ENCODE measurements around the gene IL6R. TPM values are rescaled to one million over a fixed set of nuclear protein-coding genes. Genes with fewer than 3 reads are reported as not detected.

The IL6R gene
- total RNA-seq, 2 experiments from 2014 or later = 0.16 to 0.53 TPM

DNA sequence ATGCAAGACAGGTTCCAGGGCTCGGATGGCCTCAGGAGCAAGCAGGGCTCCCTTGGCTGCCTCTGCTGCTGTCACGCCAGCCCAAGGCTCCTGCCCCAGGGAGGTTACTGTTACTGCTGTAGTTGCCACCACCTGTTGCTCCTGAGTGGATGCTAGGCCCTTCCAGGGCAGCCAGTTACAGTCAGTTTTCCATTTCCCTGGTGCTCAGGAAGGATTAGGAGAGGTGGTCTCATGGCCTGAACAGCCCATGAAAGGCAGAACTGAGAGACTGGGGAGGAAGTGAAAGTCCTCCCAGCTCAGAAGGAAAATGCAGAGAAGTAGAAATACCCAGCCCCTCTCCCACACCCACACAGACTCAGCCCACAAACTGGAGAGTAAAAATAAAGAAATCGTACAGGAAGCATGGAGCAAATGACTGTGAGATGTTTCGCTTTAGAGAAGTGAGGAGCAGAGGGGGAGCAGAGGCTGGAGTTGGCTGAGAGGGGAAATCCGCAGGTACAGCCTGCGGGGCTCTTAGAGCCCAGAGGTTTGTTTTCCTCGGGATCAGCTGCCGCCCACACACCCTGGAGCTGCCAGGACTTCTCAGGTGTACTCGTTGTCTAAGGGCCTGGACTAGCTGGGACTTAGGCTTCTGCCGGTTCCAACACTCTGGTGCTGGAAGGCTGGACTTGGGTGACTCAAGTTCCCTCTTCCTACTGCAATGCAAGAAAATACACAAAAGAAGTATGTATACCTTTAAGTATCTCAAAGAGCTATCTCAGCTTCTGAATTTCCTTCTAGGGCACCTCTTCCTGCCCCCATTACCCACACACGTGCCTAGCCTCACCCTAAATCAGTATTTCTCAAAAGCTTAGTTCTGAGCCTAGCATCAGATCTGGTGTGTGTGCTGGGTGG lies 2.3 kb downstream of the IL6R start:
- no peak overlapping the region for H3K4me3 Mint-ChIP-seq
- no peaks in the 10 kb centered on the region for H3K36me3 Mint-ChIP-seq (ENCODE audit: low read depth)
- peaks cover 69% of the 10 kb centered on the region for H3K4me1 Mint-ChIP-seq (ENCODE audit: low read depth)
- H3K27me3 Mint-ChIP-seq (ENCODE audit: low read depth) = peaks cover 30% of the 10 kb centered on the region
- ATAC-seq (no peak), DNase-seq (no peak)
- H3K27ac Mint-ChIP-seq = peak overlapping the region; percentile 13
- no peaks in the 10 kb centered on the region for H3K9me3 Mint-ChIP-seq (ENCODE audit: insufficient read depth)
- CTCF ChIA-PET = interaction anchor here (0.8 to 3.8 kb wide), 11 partner anchors 8 to 89 kb away, joined by 3 to 21 read pairs (median 3); no protein-coding TSS in a partner anchor
- POLR2A ChIA-PET = interaction anchor here (0.9 kb wide), 1 partner anchor 21 kb away, joined by 3 read pairs; no protein-coding TSS in a partner anchor

DNA sequence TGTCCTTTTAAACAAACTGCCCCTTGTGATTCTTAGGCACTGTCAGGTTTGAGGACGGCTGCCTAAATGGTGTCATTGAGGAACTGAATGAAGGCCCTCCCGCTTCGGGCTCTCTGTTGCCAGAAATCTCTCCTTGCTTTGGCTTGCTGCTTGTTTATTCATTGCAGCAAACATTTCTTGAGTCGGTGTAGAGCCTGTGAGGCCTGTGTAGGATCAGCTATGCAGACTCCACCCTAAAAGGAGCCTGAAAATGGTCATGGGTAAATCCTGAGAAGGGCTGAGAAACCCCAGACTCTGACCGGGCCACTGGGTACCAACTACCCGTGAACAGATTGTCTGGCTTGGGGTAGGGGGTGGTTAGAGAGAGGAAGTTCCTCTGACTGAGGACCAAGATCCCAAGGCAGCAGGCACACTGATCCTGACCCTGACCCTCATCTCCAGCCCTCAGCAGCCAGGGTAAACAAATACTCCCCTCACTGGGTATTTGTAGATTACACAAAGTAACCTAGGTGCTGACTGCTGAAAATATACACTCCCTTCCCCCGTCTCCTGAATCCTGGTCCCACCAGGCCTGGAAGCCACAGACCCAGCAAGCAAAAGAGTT lies 3.1 kb downstream of the IL6R start:
- ChIA-PET CTCF (interaction anchor here (0.6 to 3.8 kb wide), 8 partner anchors 12 to 71 kb away, joined by 3 to 21 read pairs (median 4); no protein-coding TSS in a partner anchor), POLR2A (interaction anchor here (0.9 kb wide), 1 partner anchor 22 kb away, joined by 3 read pairs; no protein-coding TSS in a partner anchor)
- no peak for ATAC-seq
- Mint-ChIP-seq H3K9me3 (ENCODE audit: insufficient read depth) (no peaks in the 10 kb centered on the region), H3K4me1 (ENCODE audit: low read depth) (peaks cover 61% of the 10 kb centered on the region), H3K4me3 (no peak overlapping the region), H3K27me3 (ENCODE audit: low read depth) (peaks cover 30% of the 10 kb centered on the region), H3K27ac (no peak overlapping the region), H3K36me3 (ENCODE audit: low read depth) (no peaks in the 10 kb centered on the region)
- DNase-seq = no peak

DNA sequence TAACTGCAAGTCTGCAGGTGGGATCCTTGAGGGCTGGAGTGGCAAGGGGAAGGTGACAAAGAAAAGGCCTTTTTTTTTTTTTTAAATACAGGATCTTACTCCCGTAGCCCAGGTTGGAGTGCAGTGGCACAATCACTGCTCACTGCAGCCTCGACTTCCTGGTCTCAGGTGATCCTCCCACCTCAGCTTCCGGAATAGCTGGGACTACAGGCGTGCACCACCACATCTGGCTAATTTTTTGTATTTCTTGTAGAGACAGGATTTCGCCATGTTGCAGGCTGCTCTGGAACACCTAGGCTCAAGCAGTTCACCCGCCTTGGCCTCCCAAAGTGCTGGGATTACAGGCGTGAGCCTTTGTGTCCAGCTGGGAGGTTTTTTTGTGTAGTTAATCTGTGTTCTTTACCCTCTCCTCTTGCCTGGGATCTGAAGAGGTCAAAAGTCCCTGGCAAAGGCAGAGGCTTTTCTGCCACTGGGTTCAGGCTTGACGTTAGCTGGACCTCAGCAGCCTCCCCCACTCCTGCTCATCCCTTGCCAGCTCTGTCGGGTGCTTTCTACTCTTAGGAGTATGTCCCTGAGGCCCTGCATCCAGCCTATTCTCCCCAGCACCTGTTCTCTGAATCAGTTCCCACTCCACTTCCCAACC lies 5.2 kb downstream of the IL6R start:
- Mint-ChIP-seq H3K4me3 (no peak overlapping the region), H3K9me3 (ENCODE audit: insufficient read depth) (no peaks in the 10 kb centered on the region), H3K27me3 (ENCODE audit: low read depth) (peaks cover 21% of the 10 kb centered on the region), H3K36me3 (ENCODE audit: low read depth) (no peaks in the 10 kb centered on the region), H3K27ac (no peak overlapping the region), H3K4me1 (ENCODE audit: low read depth) (peaks cover 41% of the 10 kb centered on the region)
- ChIA-PET CTCF (interaction anchor here (0.7 to 1.0 kb wide), 2 partner anchors 10 to 137 kb away, joined by 3 read pairs; no protein-coding TSS in a partner anchor), POLR2A (interaction anchor here (0.6 to 1.6 kb wide), 5 partner anchors 10 to 92 kb away, joined by 3 to 4 read pairs (median 3); no protein-coding TSS in a partner anchor)
- DNase-seq = no peak
- ATAC-seq = no peak

DNA sequence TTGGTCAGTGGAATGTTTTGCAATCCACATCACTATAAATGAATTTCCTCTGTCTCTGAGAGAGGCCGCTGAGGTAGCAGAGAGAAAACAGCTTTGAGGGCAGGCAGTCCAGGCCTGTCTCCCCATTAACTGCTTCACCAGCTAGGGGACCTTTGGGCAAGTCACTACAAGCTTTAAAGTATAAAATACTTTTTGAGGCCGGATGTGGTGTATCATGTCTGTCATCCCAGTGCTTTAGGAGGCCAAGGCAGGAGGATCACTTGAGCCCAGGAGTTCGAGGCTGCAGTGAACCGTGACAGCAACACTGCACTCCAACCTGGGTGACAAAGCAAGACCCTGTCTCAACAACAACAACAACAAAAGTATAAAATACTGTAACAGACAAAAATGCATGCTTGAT lies 6.4 kb downstream of the IL6R start:
- H3K27ac Mint-ChIP-seq = no peak overlapping the region
- DNase-seq (no peak), ATAC-seq (no peak)
- H3K9me3 Mint-ChIP-seq (ENCODE audit: insufficient read depth) = no peaks in the 10 kb centered on the region
- POLR2A ChIA-PET = no interaction called here
- no peak overlapping the region for H3K4me3 Mint-ChIP-seq
- H3K36me3 Mint-ChIP-seq (ENCODE audit: low read depth) = no peaks in the 10 kb centered on the region
- peaks cover 14% of the 10 kb centered on the region for H3K27me3 Mint-ChIP-seq (ENCODE audit: low read depth)
- CTCF ChIA-PET = interaction anchor here (1.0 kb wide), 1 partner anchor 135 kb away, joined by 3 read pairs; no protein-coding TSS in a partner anchor
- H3K4me1 Mint-ChIP-seq (ENCODE audit: low read depth) = peaks cover 32% of the 10 kb centered on the region

DNA sequence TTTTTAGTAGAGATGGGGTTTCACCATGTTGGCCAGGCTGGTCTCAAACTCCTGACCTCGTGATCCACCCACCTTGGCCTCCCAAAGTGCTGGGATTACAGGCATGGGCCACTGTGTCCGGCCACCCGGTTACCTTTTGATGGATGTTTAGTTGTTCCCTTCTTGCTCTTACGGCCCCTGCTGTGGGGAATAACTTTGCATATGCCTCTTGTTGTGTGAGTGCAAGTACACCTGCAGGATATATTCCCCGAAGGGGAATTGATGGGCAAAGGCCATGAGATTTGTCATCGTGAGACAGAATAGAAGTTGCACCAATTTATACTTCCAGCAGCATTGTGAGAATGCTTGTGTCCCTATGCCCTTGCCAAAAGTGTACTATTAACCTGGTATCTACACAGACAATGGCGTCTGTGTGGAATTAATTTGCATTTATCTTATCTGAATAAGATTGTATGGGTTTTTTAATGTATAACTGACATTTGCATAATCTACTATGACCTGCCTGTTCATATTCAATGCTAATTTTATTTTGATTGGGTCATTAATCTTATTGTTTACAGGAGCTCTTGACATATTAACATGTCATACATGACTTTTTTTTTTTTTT lies 8.1 kb downstream of the IL6R start:
- Mint-ChIP-seq H3K27ac (no peak overlapping the region), H3K36me3 (ENCODE audit: low read depth) (no peaks in the 10 kb centered on the region), H3K4me1 (ENCODE audit: low read depth) (peaks cover 14% of the 10 kb centered on the region), H3K9me3 (ENCODE audit: insufficient read depth) (no peaks in the 10 kb centered on the region), H3K4me3 (no peak overlapping the region), H3K27me3 (ENCODE audit: low read depth) (peaks cover 4% of the 10 kb centered on the region)
- ChIA-PET CTCF (interaction anchor here (0.7 kb wide), 1 partner anchor 36 kb away, joined by 3 read pairs; no protein-coding TSS in a partner anchor), POLR2A (no interaction called here)
- ATAC-seq (no peak), DNase-seq (no peak)

DNA sequence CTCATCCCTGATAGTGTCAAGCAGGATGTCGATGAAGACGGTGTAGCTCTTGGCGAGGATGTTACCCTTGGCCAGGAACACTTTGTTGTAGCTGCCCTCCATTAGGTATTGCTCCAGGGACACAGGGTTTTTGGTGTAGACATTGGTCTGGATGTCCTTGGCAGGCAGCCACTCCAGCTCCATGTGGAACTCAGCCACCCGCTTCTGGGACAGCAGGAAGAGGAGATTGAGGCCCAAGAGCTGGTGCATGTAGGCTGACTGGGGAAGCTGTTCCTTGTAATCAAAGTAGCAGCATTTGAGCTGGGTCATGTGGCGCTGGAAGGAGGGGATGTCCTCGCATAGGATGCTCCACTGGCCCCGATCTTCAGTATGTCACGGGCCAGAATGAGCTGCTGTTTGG lies 9.5 kb downstream of the IL6R start:
- CTCF ChIA-PET = interaction anchor here (1.0 to 1.4 kb wide), 2 partner anchors 65 to 132 kb away, joined by 3 read pairs; no protein-coding TSS in a partner anchor
- POLR2A ChIA-PET = interaction anchor here (1.2 kb wide), 1 partner anchor 28 kb away, joined by 3 read pairs; no protein-coding TSS in a partner anchor
- Mint-ChIP-seq H3K4me3 (no peak overlapping the region), H3K27me3 (ENCODE audit: low read depth) (peaks cover 1% of the 10 kb centered on the region), H3K27ac (no peak overlapping the region), H3K9me3 (ENCODE audit: insufficient read depth) (no peaks in the 10 kb centered on the region), H3K36me3 (ENCODE audit: low read depth) (no peaks in the 10 kb centered on the region), H3K4me1 (ENCODE audit: low read depth) (peaks cover 16% of the 10 kb centered on the region)
- ATAC-seq = no peak
- no peak for DNase-seq

DNA sequence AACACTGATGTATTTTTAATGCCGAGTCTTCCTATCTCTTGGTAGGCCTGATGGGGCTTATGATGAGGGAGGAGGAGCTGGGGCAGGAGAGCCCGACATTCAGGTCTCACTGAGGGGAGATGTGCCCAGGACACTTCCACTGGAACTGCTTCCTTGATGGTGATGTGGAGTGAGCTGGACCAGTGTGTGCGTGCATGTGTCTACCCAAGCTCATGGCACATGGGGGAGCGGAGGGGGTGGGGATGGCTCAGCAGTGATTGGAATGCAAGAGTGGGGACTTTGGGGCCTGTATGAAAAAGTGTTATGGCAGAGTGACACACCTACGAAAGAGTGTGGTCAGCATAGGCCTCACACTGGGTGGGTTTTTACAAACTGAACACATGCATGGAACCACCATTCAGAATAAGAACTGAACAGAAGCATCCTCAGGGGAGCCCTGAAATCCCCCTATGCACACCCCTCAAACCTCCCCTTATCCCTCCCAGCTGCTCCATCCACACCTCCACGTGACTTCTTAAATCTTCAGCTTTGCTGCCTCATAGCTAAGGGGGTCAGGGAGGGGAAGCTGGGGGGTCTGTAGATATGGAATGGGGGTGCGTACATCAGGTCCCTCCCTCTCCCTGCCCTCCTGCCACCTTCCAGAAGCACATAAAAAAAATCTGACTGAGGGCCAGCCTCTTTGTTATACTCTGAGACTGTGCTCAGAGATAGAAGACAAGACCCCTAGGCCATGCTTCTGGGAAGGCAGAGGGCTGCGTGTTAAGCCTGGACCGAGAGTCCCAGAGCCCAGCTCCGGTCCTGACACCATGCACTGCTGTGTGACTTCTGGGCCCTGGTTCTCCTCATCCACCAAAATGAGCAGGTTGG lies 11.6 kb downstream of the IL6R start:
- H3K27ac Mint-ChIP-seq = no peak overlapping the region
- no peaks in the 10 kb centered on the region for H3K36me3 Mint-ChIP-seq (ENCODE audit: low read depth)
- no peak overlapping the region for H3K4me3 Mint-ChIP-seq
- no peaks in the 10 kb centered on the region for H3K27me3 Mint-ChIP-seq (ENCODE audit: low read depth)
- H3K4me1 Mint-ChIP-seq (ENCODE audit: low read depth) = peaks cover 23% of the 10 kb centered on the region
- no peak for ATAC-seq
- no peaks in the 10 kb centered on the region for H3K9me3 Mint-ChIP-seq (ENCODE audit: insufficient read depth)
- POLR2A ChIA-PET = no interaction called here
- CTCF ChIA-PET = interaction anchor here (1.2 to 1.4 kb wide), 3 partner anchors 9 to 82 kb away, joined by 3 read pairs; no protein-coding TSS in a partner anchor
- no peak for DNase-seq

DNA sequence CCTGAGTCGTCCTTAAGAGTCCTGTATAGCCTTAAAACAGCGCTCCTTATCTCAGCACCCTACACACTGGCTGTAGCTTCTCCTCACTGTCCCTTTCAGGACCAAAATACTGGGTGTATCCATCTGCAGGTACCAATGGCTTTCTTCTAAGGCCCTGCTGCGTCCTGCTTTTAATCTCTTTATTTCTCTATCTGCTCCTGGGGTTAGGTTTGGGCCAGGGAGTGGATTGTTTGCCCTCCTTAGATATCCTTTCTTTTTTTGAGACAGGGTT lies 12.1 kb downstream of the IL6R start:
- H3K27ac Mint-ChIP-seq = no peak overlapping the region
- ATAC-seq (no peak), DNase-seq (no peak)
- no peaks in the 10 kb centered on the region for H3K36me3 Mint-ChIP-seq (ENCODE audit: low read depth)
- no peaks in the 10 kb centered on the region for H3K27me3 Mint-ChIP-seq (ENCODE audit: low read depth)
- H3K4me3 Mint-ChIP-seq = no peak overlapping the region
- CTCF ChIA-PET = interaction anchor here (1.4 kb wide), 1 partner anchor 82 kb away, joined by 3 read pairs; no protein-coding TSS in a partner anchor
- POLR2A ChIA-PET = no interaction called here
- peaks cover 23% of the 10 kb centered on the region for H3K4me1 Mint-ChIP-seq (ENCODE audit: low read depth)
- no peaks in the 10 kb centered on the region for H3K9me3 Mint-ChIP-seq (ENCODE audit: insufficient read depth)

DNA sequence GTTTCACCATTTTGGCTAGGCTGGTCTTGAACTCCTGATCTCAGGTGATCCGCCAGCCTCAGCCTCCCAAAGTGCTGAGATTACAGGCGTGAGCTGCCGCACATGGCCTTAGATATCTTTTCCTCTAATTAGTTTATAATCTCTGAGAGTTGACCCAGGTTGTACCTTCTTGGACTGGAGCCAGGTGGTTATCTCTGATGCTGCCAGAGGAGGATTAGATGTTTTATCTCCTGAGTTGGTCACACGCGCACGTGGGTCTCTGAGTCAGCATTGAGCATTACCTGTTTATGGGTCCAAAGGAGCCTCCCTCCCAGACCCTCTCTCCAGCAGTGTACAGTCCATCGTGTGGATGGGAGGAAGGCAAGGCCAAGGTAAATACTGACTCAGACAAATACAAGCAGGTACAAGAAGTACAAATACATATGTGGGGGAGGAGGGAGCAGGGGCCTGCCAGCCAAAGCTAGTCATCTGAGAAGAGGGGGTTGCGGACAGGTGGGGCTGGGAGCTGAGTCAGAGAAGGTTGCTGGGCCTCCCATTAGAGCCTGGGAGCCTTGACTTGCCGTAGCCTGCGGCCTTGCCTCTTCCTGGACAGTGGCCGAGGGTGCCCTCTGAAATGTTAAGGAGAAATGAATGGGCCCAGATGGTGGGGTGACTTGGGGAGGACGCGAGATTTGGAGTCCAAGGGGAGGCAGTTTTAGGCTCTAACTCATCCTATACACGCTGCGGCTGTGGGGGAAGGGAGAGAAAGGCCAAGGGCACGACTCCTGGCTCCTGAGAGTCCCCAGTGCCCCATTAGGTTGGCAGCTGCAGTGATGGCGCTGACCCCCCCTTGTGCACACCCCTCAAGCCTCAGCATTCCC lies 13.1 kb downstream of the IL6R start:
- ChIA-PET CTCF (interaction anchor here (1.4 kb wide), 1 partner anchor 13 kb away, joined by 3 read pairs; no protein-coding TSS in a partner anchor), POLR2A (no interaction called here)
- no peaks in the 10 kb centered on the region for H3K27me3 Mint-ChIP-seq (ENCODE audit: low read depth)
- H3K36me3 Mint-ChIP-seq (ENCODE audit: low read depth) = no peaks in the 10 kb centered on the region
- H3K9me3 Mint-ChIP-seq (ENCODE audit: insufficient read depth) = no peaks in the 10 kb centered on the region
- no peak overlapping the region for H3K27ac Mint-ChIP-seq
- peaks cover 23% of the 10 kb centered on the region for H3K4me1 Mint-ChIP-seq (ENCODE audit: low read depth)
- ATAC-seq (no peak), DNase-seq (no peak)
- H3K4me3 Mint-ChIP-seq = no peak overlapping the region

Data from activated CD8-positive, alpha-beta T cell treated with anti-CD3 and anti-CD28 coated beads, Interleukin-2, amount 10 ng/mL, durations not matched to agents 7 days and 5 days (primary cell).